ENCODE results near the gene JAGN1.

DNA sequence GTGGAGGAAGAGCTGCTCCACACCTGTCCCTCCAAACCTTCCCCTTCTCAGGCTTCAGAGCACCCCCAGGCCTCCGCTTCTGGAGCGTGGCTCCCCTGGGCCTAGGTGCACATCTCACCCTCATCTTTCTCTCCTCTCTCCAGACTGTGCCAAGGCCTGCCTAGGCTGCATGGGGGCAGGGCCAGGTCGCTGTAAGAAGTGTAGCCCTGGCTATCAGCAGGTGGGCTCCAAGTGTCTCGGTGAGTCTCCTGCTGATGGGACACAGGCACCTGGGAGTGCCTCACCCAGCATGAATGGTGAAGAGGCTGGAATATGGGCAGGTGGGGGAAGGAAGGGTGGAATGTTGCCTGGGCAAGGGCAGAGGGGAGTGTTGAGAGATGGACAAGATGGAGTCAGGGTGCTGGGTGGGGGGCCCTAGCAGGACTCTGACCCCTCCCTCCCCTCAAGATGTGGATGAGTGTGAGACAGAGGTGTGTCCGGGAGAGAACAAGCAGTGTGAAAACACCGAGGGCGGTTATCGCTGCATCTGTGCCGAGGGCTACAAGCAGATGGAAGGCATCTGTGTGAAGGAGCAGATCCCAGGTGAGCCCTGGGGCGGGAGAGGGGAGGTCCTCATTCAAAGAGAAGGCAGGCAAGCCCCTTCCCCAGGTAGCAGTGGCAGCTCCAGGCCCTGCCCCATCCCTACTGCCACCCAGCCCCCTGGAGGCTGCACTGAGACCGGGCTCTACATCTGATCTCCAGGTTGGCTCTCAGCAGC, 52.7 kb downstream of the JAGN1 start:
- TF ChIP-seq, protein P1, sequence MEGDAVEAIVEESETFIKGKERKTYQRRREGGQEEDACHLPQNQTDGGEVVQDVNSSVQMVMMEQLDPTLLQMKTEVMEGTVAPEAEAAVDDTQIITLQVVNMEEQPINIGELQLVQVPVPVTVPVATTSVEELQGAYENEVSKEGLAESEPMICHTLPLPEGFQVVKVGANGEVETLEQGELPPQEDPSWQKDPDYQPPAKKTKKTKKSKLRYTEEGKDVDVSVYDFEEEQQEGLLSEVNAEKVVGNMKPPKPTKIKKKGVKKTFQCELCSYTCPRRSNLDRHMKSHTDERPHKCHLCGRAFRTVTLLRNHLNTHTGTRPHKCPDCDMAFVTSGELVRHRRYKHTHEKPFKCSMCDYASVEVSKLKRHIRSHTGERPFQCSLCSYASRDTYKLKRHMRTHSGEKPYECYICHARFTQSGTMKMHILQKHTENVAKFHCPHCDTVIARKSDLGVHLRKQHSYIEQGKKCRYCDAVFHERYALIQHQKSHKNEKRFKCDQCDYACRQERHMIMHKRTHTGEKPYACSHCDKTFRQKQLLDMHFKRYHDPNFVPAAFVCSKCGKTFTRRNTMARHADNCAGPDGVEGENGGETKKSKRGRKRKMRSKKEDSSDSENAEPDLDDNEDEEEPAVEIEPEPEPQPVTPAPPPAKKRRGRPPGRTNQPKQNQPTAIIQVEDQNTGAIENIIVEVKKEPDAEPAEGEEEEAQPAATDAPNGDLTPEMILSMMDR (IDR thresholded peaks at IDR 0.05; ENCODE audit: low read depth, low read length) = no peak
- no peak for TF ChIP-seq POLR2A (IDR thresholded peaks at IDR 0.05; ENCODE audit: extremely low read depth, insufficient read length)
- TF ChIP-seq, protein P2, sequence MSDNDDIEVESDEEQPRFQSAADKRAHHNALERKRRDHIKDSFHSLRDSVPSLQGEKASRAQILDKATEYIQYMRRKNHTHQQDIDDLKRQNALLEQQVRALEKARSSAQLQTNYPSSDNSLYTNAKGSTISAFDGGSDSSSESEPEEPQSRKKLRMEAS (IDR thresholded peaks at IDR 0.05; ENCODE audit: low read depth, low read length) = no peak
- TF ChIP-seq MYC (IDR thresholded peaks at IDR 0.05; ENCODE audit: low read depth, low read length) = no peak

All from NB4 (cell line).